SH-SY5Y (cell line): Measurements from ENCODE around the gene TOM1.

Experiments used
- GATA2 ChIP-seq: IDR thresholded peaks from 2 replicates; pipeline ENCODE4 v1.6.1; 2011; ENCODE audit warnings: mild to moderate bottlenecking, low read depth, low read length
- GATA3 ChIP-seq: IDR thresholded peaks from 2 replicates; pipeline ENCODE4 v1.6.1; 2011; ENCODE audit warnings: low read depth, mild to moderate bottlenecking, low read length, moderate library complexity

TOM1 gene

GRCh38 chr22:35314161-35314942, 14.7 kb downstream of the TOM1 start:
- TF ChIP-seq GATA2: no peak
- no peak for TF ChIP-seq GATA3

DNA sequence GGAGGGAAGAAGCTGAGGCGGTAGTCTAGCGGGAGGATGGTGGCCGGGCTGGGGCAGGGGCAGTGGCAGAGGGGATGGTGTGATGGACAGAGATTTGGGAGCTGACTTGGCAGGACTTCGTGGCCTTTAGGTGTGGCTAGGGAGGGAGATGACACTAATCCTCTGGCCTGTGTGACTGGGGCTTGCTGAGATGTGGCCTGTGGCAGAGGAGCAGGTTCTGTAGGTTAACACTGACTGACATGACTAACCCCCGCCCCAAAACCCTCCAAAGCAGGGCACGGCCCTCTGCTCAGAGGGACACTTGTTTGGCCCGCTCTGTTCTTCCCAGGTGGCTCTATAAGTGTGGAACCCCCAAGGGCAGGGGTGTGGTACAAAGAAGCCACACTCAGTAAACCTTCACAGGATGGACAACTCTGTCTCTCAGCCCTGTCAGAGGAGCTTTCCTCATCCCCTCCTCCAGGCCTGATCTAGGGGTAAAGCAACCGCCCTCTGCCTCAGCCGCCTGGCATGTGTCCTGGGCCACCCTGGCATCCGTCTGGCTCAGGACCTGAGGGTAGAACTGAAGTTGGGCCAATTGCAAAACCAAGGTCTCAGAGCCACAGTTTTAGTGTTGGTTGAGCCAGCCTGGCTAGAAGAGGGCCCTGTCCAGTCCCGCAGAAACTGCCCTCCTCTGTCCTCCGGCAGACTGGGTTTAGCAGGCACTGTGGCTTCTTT, 15.6 kb downstream of the TOM1 start:
- TF ChIP-seq GATA3: no peak

DNA sequence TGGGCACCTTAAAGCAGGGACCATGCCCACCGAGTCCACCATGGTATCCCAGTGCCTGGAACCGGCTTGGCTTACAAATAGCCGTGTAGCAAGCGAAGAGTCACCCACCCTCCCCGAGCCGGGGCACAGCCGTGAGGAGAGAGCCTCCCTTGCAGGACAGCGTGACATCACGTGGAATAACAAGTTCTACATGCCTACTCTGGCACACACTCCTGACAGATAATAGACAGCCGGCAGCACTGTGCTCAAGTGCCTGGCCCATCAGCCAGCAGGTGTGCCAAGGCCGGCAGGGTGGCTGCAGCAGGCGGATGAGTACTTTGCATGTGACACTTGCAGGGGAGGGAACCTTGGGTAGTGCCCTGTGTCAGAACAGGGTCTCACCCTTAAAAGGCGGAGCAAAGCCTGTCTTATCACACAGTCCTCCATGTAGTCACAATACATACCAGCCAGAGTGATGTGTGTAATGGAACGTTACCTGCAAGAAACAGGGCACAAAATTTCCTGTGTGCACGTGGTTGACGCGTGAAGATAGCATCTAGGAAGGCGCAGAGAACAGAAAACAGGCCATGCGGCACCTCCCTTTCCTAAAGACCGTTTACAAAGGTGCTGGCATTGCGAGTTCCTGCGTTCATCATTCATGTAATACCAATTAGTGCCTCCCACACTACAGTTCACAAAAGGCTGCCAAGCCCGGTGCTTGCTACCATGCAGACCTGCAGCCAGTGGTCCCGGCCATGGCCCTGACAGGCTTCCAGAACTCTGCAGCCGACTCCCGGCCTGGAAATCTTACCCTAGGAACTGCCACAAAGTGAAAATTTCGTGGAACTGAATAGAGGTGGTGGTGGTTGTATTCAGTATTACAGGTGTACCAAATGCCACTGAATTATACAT, 16.4 kb downstream of the TOM1 start:
- no peak for TF ChIP-seq GATA2
- no peak for TF ChIP-seq GATA3

DNA sequence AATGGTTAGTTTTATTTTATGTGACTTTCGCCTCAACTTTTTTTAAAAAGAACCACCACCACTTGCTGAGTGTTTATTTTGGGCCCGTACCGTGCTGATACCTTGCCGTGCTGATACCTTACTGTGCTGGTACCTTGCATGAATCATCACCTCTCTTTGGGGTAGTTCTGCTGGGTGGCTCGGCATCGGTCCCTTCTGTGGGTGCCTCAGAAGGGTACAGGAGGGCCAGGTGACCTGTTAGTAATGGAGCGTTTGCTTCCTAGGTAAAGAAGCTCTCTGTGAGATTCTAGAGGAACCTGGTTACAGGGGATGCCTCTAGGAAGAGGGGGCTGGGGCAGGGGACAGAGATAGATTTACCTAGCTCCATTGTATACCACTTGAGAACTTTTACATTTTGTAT, 17.1 kb downstream of the TOM1 start:
- no peak for TF ChIP-seq GATA3
- TF ChIP-seq GATA2: no peak

GRCh38 chr22:35317680-35318290, 18.1 kb downstream of the TOM1 start:
- TF ChIP-seq GATA3 (no peak), GATA2 (no peak)

- no peak for TF ChIP-seq GATA2
- no peak for TF ChIP-seq GATA3
Observed at GRCh38 chr22:35318346-35319215, 18.9 kb downstream of the TOM1 start.

GRCh38 chr22:35319244-35319985, 19.7 kb downstream of the TOM1 start:
- TF ChIP-seq GATA3 (no peak), GATA2 (no peak)

GRCh38 chr22:35322126-35322525, 22.4 kb downstream of the TOM1 start:
- no peak for TF ChIP-seq GATA3
- TF ChIP-seq GATA2: no peak

GRCh38 chr22:35322893-35323292, 23.2 kb downstream of the TOM1 start:
- no peak for TF ChIP-seq GATA2
- no peak for TF ChIP-seq GATA3

DNA sequence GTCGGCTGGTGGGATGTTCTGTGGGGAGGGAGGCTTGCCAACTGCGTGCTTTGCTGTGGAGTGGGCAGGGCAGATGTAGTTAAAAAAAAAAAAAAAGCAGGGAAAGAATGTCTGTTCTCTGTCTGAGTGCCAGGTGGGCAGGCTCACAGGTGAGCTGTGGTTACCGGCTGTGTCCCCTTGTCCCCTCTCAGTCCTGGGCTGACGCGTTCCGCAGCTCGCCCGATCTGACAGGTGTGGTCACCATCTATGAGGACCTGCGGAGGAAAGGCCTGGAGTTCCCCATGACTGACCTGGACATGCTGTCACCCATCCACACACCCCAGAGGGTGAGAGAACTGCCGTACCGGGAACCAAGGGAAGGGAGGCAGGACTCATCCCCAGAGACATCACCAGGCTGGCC, 23.6 kb downstream of the TOM1 start:
- no peak for TF ChIP-seq GATA3
- TF ChIP-seq GATA2: no peak

DNA sequence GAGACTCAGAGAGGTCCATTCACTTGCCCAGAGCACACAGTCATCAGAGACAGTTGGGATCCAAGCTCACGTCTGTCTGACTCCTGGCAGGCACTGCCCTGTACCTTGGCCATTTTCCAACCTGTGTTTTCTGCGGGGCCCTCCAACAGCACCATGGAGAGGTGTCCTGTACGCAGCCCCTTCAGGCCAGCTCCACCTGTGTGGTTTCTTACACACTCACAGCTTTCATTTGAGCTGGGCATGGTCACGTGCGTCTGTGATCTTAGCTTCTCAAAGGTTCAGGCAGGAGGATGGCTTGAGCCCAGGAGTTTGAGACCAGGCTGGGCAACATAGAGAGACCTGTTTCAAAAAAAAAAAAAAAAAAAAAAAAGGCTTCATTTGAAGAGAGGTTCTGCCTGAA, 24.4 kb downstream of the TOM1 start:
- no peak for TF ChIP-seq GATA3
- TF ChIP-seq GATA2: no peak

DNA sequence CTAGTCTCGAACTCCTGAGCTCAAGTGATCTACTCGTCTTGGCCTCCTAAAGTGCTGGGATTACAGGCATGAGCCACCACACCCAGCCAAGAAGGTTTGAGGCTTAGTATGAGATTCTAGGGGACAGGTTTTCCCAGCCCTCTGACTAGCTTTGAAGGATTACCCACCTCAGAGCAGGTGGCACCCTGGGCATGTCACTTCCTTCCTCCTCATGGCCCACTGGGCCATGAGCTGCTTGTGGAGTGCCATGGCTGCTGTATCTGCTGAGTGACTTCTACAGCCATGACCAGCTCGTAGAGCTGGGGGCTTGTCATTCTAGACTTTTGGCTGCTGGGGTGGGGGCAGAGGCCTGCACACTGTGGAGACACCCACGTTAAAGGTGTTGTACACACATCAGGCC, 25.1 kb downstream of the TOM1 start:
- TF ChIP-seq GATA3 (no peak), GATA2 (no peak)

DNA sequence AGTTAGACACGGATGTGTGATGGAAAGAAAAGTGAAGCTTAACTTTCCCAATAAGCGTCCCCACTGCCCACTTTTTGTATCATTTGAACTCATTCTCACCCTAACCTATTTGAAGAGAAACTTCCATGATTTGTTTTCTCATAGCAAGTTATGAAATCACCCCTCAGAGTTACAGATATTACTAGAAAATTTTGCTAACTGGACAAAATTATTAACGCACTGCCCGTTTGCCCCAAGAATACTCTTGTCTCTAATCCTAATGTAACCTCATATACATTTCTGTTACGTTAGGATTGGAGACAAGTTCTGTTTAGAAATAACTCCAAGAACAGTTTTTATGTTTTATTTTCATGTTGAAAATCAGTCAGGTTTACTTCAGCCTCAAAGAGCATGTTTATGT, 25.5 kb downstream of the TOM1 start:
- TF ChIP-seq GATA3 (no peak), GATA2 (no peak)
